ENCODE measurements around the gene TWIST1.

TWIST1 gene

DNA sequence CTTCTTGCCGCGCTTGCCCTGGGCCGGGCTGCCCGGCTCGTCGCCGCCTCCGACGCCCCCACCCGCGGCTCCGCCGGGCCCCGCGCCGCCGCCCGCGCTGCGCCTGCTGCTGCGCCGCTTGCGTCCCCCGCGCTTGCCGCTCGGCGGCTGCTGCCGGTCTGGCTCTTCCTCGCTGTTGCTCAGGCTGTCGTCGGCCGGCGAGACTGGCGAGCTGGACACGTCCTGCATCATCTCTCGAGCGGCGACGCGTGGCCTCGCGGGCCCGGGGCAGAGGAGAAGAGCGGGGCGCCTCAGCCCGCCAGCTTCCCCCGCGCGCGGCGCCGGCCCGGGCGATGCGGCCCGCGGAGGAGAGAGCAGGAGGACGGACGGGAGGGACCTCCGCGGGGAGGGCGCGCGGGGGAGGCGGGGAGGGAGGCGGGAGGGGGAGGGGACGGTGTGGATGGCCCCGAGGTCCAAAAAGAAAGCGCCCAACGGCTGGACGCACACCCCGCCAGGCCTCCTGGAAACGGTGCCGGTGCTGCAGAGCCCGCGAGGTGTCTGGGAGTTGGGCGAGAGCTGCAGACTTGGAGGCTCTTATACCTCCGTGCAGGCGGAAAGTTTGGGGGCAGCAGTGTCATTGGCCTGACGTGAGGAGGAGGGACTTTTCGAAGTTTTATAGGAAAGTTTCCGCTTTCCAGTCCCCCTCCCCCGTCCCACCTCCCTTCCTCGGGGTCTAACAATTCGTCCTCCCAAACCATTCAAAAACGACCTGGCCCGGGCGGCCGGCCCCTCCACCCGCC, at the start of gene TWIST1:
Gene TWIST1, minus strand, starts transcription at position 546 of the 779 bp plus-strand sequence. Its CDS starts 315 bp downstream, at position 231.
- peak within 1 kb of the TSS; percentile 72 for H3K4me3 ChIP-seq (ENCODE audit: low read depth, low read length)
- TF ChIP-seq, protein P1, sequence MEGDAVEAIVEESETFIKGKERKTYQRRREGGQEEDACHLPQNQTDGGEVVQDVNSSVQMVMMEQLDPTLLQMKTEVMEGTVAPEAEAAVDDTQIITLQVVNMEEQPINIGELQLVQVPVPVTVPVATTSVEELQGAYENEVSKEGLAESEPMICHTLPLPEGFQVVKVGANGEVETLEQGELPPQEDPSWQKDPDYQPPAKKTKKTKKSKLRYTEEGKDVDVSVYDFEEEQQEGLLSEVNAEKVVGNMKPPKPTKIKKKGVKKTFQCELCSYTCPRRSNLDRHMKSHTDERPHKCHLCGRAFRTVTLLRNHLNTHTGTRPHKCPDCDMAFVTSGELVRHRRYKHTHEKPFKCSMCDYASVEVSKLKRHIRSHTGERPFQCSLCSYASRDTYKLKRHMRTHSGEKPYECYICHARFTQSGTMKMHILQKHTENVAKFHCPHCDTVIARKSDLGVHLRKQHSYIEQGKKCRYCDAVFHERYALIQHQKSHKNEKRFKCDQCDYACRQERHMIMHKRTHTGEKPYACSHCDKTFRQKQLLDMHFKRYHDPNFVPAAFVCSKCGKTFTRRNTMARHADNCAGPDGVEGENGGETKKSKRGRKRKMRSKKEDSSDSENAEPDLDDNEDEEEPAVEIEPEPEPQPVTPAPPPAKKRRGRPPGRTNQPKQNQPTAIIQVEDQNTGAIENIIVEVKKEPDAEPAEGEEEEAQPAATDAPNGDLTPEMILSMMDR (IDR thresholded peaks at IDR 0.05; ENCODE audit: low read depth, low read length): no peak

DNA sequence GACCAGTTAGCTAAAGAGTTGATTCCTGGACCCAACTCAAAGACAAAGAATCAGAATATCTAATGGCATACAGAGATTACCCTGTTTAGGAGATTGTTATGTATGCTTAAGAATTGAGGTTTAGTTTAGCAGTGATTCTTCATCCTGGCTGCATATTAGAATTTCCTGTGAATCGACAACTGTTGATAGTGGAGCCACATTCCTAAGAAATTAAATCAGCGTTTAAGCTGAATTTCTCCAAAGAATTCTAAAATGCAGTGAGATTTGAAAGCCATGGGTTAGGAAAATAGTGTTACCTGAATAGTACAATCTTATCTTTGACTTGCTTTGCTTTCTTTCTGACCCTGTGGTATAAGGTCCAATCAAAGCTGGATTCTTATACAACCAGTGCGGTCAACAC, 44.2 kb upstream of the TWIST1 start:
- TF ChIP-seq, protein P1 (IDR thresholded peaks at IDR 0.05; ENCODE audit: low read depth, low read length): no peak
- no peak overlapping the region for H3K4me3 ChIP-seq (ENCODE audit: low read depth, low read length)

DNA sequence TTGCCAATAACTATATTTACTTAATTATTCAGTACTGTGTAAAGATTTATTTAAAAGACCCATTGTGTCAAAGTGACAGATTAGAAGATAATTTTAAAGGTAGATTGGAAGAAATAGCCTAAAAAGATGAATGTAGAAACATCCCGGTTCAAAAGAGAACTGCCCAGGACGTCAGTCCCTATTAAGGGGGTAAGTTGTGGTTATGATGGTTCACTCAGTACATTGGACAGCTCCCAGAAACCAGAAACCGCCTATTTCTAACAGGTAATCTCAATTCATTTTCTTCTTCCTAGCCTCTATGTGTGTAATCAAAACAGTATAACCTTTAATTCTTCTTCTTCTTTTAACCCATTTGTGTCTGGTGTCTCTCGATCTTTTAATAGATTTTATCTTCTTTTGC, 29.3 kb upstream of the TWIST1 start:
- no peak overlapping the region for H3K4me3 ChIP-seq (ENCODE audit: low read depth, low read length)
- TF ChIP-seq, protein P1 (IDR thresholded peaks at IDR 0.05; ENCODE audit: low read depth, low read length): no peak

DNA sequence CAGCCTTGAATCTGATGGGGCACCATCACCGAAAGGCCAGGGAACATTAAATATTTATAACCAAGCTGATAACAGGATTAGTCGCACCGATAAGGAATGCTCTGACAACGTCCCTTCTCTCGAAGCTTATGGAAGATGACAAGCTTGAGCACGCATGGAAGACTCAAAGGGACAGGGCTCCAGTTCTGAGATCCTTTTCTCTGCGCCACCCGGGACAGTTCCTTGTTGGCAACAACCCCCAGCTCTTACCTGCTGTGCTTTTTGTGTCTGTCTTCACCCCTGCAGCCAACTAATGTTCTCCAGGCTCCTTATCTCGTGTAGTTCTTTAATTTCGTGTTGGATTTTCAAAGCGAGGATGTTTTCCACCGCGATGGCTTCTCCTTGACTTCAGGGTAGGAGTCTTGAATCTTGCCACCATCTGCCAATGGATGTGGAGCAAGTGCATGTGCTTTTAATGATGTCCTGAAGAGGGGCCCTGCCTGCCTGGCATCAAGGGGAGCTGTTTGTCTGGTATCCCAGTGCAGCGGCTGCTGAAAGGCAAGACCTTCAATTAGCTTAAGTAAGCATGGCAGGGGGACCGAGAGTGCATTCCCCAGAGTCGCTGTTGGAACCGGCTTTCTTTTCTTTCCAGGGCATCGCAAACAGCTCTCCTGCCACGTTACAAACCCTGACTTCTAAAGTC, 28.1 kb upstream of the TWIST1 start:
- TF ChIP-seq, protein P1 (IDR thresholded peaks at IDR 0.05; ENCODE audit: low read depth, low read length): no peak
- no peak overlapping the region for H3K4me3 ChIP-seq (ENCODE audit: low read depth, low read length)

DNA sequence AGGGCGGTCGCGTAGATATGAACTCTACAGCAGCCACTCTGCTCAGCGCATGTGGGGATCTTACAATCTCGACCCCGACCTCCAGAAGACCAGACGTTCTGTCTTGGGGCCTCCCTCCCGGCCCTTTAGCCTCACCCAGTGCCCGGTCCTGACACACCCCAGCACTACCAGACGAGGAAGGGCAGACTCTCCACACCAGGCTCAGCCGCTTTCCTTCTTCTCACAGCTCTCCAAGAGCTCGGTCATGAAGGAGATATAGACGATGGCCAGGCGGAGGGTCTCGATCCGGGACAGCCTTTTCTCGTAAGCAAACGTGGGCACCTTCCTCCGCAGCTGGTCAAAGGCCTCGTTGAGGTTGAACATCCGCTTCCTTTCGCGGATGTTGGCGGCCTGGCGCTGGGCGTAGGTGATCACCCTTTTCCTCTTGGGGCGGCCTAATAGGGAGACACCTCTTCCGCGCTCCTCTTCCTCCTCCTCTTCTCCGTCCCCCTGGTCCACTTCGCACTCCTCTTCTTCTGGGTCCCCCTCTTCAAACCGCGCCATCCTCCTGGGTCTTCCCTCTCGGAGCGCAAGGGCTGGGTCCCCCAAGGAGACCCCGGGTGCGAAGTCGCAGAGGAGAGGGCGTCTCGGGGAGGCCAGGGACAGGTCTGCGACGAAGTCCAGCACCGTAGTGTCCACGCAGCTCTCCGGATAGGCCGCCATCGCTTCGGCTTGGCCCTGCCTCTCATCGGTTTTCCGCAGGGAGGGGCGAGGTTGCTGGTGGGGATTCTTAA, 27.4 kb upstream of the TWIST1 start, which contains the start of gene FERD3L:
Gene FERD3L, minus strand, starts transcription at position 761 of the 773 bp plus-strand sequence. Its CDS starts 59 bp downstream, at position 702.
- TF ChIP-seq, protein P1 (IDR thresholded peaks at IDR 0.05; ENCODE audit: low read depth, low read length): no peak

DNA sequence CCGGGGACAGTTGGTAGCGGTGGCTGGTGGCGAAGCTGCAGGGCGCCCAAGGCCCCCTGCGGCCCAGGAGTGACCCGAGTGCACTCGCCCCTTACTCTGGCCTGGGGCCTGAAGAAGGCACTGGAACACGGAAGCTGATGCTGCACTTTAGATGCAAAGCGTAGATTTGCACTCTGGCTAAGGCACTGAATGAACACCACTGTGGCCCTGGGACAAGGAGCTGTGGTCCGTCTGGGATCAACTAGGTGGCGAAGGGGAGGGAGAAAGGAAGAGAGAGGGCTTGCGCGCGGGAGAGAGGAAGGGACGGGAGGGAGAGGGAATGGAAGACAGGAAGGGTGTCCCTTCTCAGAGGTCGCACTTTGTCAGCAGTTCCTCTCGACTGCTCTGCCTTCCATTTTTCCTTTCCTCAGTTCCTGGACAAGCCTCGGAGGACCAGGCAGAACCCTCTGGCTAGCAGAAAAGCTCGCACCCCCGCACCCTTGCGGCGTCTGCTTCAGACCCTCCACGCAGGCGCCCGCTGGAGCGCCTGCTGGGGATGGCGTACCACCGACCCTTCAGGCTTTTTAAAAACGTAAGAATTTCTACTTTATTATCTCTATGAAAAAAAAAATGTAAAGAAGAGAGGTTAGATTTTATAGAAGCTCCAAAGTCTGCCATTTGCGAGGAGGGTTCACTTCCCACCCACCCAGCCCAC, 26.6 kb upstream of the TWIST1 start:
- peak overlapping the region; percentile 18 for H3K4me3 ChIP-seq (ENCODE audit: low read depth, low read length)

More for the DNA sequence above, 27.4 kb upstream of the TWIST1 start, which contains the start of gene FERD3L:
- H3K4me3 ChIP-seq (ENCODE audit: low read depth, low read length): peak within 1 kb of the TSS; percentile 18

More for the DNA sequence above, 26.6 kb upstream of the TWIST1 start:
- TF ChIP-seq, protein P1 (IDR thresholded peaks at IDR 0.05; ENCODE audit: low read depth, low read length): no peak

All from WI38 (cell line).